Upper lobe of right lung (tissue), 1 donor: ENCODE measurements around the gene TARS3. TPM values are rescaled to one million over a fixed set of nuclear protein-coding genes. Genes with fewer than 3 reads are reported as not detected.
"Not testable (repeated sequence)": the region's sequence is repeated elsewhere in the genome, so short reads cannot be mapped to it uniquely, and the experiment has no call there.

ENCODE experiments used
- ATAC-seq: fragments of 200-7000 bp; cut with Tn5 transposase; one replicate; pipeline ENCODE4 v1.9.1; 2020; ENCODE audit warnings: mild to moderate bottlenecking, moderate library complexity
- DNase-seq: peaks from one replicate; pipeline ENCODE4 v3.0.0-alpha.2; 2020
- H3K27ac ChIP-seq: fragments of 200-600 bp; one replicate; pipeline ENCODE4 v1.8.0; 2022
- H3K27me3 ChIP-seq: fragments of 200-600 bp; one replicate; pipeline ENCODE4 v1.8.0; 2022; ENCODE audit warnings: mild to moderate bottlenecking
- H3K36me3 ChIP-seq: fragments of 200-600 bp; one replicate; pipeline ENCODE4 v1.8.0; 2022
- H3K4me1 ChIP-seq: fragments of 200-600 bp; one replicate; pipeline ENCODE4 v1.8.0; 2022
- H3K4me3 ChIP-seq: fragments of 200-600 bp; one replicate; pipeline ENCODE4 v1.8.0; 2022; ENCODE audit warnings: mild to moderate bottlenecking
- H3K9me3 ChIP-seq: fragments of 200-600 bp; one replicate; pipeline ENCODE4 v1.8.0; 2022
- intact Hi-C: fragments of 100-400 bp; cut with DNase I; formaldehyde crosslinking; loops from one replicate; pipeline ENCODE4 v1.11.0; 2022
- total RNA-seq: library from RNA; stranded (reverse); fragmentation: NEBNext Ultra II Directional; extraction: Animal tissue kit (Norgen Biotek cat#: 25700); gene quantifications from one replicate; pipeline ENCODE4 v1.2.1, GENCODE V29; 2021
- TF ChIP-seq, protein P1 (sequence below): fragments of 200-600 bp; IDR thresholded peaks from one replicate; pipeline ENCODE4 v1.8.0; 2022; ENCODE audit warnings: antibody characterized with exemption
- donor health status: DM: no; HTN: yes; CAD: no; lungs with severe emphysema.

The TARS3 gene
- total RNA-seq, 1 donor from 2014 or later = 12.0 TPM

DNA sequence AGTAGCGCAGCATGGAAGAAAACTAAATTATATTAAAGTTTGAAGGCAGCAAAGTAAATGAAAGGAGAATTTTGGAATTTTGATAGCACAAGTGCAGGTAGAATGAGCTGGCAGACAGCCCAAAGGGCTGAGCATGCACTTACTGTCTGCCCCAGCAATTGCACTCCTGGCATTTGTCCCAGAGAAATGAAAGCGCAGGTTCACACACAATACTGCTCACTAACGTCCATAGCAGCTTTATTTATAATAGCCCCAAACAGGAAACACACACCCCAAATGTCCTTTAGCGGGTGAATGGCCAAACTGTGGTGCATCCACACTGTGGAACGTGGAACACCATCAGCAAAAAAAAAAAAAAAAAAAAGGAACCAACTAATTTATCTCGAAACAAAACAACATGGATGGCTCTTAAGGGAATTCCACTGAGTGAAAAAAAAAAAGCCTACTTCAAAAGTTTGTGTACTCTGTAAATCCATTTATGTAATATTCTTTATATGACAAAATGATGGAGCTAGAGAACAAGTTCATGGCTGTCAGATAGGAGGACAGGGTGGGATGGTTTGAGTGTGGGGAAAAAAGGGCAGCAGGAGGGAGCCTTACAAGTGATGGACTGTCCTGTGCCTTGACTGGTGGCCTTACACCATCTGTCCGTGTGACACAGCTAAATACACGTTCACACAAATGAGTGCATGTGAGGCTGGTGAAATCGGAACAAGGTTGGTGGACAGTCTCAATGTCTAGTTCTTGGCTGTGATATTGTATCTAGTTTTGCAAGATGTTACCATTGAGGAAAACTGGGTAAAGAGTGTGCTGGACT lies 66.1 kb downstream of the TARS3 start:
- DNase-seq = no peak
- intact Hi-C loops = no loop called here
- no peak overlapping the region for H3K4me3 ChIP-seq
- no peaks in the 10 kb centered on the region for H3K9me3 ChIP-seq
- no peaks in the 10 kb centered on the region for H3K27me3 ChIP-seq
- peaks cover 21% of the 10 kb centered on the region for H3K36me3 ChIP-seq
- peak; percentile 84 for ATAC-seq
- peak overlapping the region; percentile 30 for H3K27ac ChIP-seq
- peaks cover 15% of the 10 kb centered on the region for H3K4me1 ChIP-seq
- TF ChIP-seq, protein P1, sequence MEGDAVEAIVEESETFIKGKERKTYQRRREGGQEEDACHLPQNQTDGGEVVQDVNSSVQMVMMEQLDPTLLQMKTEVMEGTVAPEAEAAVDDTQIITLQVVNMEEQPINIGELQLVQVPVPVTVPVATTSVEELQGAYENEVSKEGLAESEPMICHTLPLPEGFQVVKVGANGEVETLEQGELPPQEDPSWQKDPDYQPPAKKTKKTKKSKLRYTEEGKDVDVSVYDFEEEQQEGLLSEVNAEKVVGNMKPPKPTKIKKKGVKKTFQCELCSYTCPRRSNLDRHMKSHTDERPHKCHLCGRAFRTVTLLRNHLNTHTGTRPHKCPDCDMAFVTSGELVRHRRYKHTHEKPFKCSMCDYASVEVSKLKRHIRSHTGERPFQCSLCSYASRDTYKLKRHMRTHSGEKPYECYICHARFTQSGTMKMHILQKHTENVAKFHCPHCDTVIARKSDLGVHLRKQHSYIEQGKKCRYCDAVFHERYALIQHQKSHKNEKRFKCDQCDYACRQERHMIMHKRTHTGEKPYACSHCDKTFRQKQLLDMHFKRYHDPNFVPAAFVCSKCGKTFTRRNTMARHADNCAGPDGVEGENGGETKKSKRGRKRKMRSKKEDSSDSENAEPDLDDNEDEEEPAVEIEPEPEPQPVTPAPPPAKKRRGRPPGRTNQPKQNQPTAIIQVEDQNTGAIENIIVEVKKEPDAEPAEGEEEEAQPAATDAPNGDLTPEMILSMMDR = no peak

DNA sequence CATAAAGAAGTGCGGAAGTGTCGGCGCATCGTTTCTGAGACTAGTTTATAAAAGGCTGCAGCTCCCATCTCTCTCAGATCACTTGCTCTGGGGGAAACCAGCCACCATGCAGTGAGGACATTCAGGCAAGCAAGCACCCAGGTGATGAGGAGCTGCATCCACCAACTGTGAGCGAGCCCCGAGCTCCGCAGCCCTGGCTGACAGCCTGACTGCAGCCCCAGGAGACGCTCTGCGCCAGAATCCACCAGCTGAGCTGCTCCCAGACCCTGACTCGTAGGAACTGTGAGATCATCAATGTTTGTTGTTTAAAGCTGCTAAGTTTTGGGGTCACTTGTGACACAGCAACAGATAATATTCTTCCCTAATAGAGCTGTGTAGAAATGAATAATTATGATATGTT lies 67.1 kb downstream of the TARS3 start:
- intact Hi-C loops = no loop called here
- H3K4me1 ChIP-seq = peaks cover 20% of the 10 kb centered on the region
- peaks cover 21% of the 10 kb centered on the region for H3K36me3 ChIP-seq
- H3K27me3 ChIP-seq = no peaks in the 10 kb centered on the region
- TF ChIP-seq, protein P1 = no peak
- no peak overlapping the region for H3K4me3 ChIP-seq
- DNase-seq (no peak), ATAC-seq (no peak)
- no peak overlapping the region for H3K27ac ChIP-seq
- H3K9me3 ChIP-seq = no peaks in the 10 kb centered on the region

- H3K36me3 ChIP-seq, H3K9me3 ChIP-seq, ATAC-seq, H3K4me3 ChIP-seq, DNase-seq, H3K27ac ChIP-seq, intact Hi-C loops, H3K27me3 ChIP-seq: not testable (repeated sequence)
- peaks cover 36% of the 10 kb centered on the region for H3K4me1 ChIP-seq
Observed at GRCh38 chr15:101654624-101655337, 69.5 kb downstream of the TARS3 start.

DNA sequence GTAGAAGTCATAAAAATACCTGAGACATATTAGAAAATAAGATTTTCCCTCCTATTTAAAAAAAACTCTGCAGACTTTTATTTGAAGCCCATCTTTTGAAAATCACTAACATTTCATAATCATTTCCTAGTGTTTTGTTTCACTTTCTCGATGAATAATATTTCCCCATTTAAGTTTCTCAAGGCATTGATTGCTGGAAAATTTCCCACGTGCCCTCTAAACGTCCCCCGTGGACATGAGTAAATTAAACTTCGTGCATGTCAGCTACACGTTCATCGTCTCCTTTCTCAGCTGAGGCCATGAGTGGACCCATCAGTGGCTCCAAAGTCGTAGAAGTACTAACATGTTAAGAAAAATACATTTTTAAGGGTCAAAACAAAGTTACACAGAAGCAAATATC lies 70.1 kb downstream of the TARS3 start:
- no peak overlapping the region for H3K27ac ChIP-seq
- ATAC-seq = no peak

DNA sequence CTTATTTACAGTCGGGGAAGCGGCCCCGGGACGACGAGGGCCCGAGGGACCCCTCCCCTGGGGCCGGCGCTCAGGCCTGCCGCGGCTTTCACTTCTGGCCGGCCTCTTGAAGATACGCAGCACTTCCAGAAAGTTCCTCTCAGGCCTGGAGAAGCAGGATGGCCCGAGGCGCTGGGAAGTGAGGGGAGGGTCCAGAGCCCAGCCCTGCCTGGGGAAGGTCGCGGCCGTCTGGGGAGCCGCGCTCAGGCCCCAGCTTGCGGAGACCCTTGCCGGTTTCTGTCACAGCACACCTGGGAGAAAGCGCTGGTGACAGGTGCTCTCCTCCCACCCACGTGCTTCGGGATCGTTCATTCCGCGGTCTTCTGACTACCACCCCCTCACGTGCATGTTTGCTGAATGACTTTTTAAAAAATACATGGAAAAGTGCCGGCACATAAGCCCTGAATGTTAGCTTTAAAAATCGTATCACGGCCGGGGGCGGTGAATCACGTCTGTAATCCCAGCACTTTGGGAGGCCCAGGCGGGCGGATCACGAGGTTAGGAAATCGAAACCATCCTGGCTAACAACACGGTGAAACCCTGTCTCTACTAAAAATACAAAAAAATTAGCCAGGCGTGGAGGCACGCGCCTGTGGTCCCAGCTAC lies 71.4 kb downstream of the TARS3 start:
- Histone ChIP-seq H3K36me3 (peaks cover 26% of the 10 kb centered on the region), H3K4me1 (peaks cover 34% of the 10 kb centered on the region), H3K27ac (peak overlapping the region; percentile 97), H3K4me3 (peak overlapping the region; percentile 89), H3K9me3 (no peaks in the 10 kb centered on the region), H3K27me3 (no peaks in the 10 kb centered on the region)
- TF ChIP-seq, protein P1 = no peak
- intact Hi-C loops = no loop called here
- DNase-seq = no peak
- ATAC-seq = peak; percentile 18

More for the DNA sequence above, 70.1 kb downstream of the TARS3 start:
- TF ChIP-seq, protein P1 = no peak
- no peaks in the 10 kb centered on the region for H3K9me3 ChIP-seq
- intact Hi-C loops = no loop called here
- peaks cover 13% of the 10 kb centered on the region for H3K36me3 ChIP-seq
- no peaks in the 10 kb centered on the region for H3K27me3 ChIP-seq
- no peak for DNase-seq
- no peak overlapping the region for H3K4me3 ChIP-seq
- peaks cover 39% of the 10 kb centered on the region for H3K4me1 ChIP-seq
